Esophagus muscularis mucosa (tissue), 4 donors: ENCODE data around the gene SLC25A25. TPM values are rescaled to one million over a fixed set of nuclear protein-coding genes. Genes with fewer than 3 reads are reported as not detected.

ENCODE experiments used
- DNase-seq: peaks from one replicate; pipeline ENCODE4 v3.0.0-alpha.2; 2017; ENCODE audit errors: extremely low spot score
- H3K27ac ChIP-seq, 4 donors: fragments of 200-600 bp; sonication (generic); replicated peaks in 1 of 4; 1 replicate in 3 of 4; 2 replicates in 1 of 4; pipeline ENCODE4 v1.5.1; 2016 to 2019; ENCODE audit warnings: mild to moderate bottlenecking in 1 of 4
- H3K27me3 ChIP-seq, 4 donors: fragments of 200-600 bp; sonication (generic); one replicate each; pipeline versions ENCODE4 v1.5.1 to v1.6.0; 2016 to 2019
- H3K36me3 ChIP-seq, 4 donors: fragments of 200-600 bp; sonication (generic); one replicate each; pipeline ENCODE4 v1.5.1; 2016 to 2019
- H3K4me1 ChIP-seq, 4 donors: fragments of 200-600 bp; sonication (generic); one replicate each; pipeline ENCODE4 v1.5.1; 2016 to 2019
- H3K4me3 ChIP-seq, 4 donors: fragments of 200-600 bp; sonication (generic); 1 replicate in 2 of 4; 2 replicates in 2 of 4; pipeline ENCODE4 v1.5.1; 2016 to 2019; ENCODE audit warnings: mild to moderate bottlenecking in 4 of 4, moderate library complexity in 1 of 4
- H3K9me3 ChIP-seq, 4 donors: fragments of 200-600 bp; sonication (generic); 1 replicate in 3 of 4; 2 replicates in 1 of 4; pipeline ENCODE4 v1.5.1; 2016 to 2019
- EP300 ChIP-seq: sonication (generic); formaldehyde crosslinking; IDR thresholded peaks from one replicate; pipeline ENCODE4 v1.6.1; 2017; ENCODE audit warnings: antibody characterized with exemption
- POLR2A ChIP-seq: fragments of 450-650 bp; IDR thresholded peaks from one replicate; pipeline ENCODE4 v1.6.1; 2017; ENCODE audit warnings: antibody characterized with exemption, moderate library complexity, mild to moderate bottlenecking, low read depth
- POLR2AphosphoS5 ChIP-seq, 2 donors: sonication (generic); formaldehyde crosslinking; IDR thresholded peaks; one replicate each; pipeline ENCODE4 v1.6.1; 2017; ENCODE audit warnings: antibody characterized with exemption in 2 of 2
- WGBS: methylation state at CpG from one replicate; pipeline ENCODE4 v1.1.5; 2018; 5-methylcytosine and 5-hydroxymethylcytosine counted together
- intact Hi-C: fragments of 100-400 bp; cut with DNase I; formaldehyde crosslinking; loops from one replicate; pipeline ENCODE4 v1.15.1; 2023
- total RNA-seq, 4 donors: library from RNA; depleted of rRNA; stranded (reverse); fragments of >200 nt; gene quantifications; one replicate each; pipeline versions ENCODE4 v1.1.0 to v1.2.1, GENCODE V29; 2016
- TF ChIP-seq, protein P1 (sequence below), 3 experiments: fragments of 200-600 bp in 2 of 3; fragments of 450-650 bp in 1 of 3; sonication (generic) in 2 of 3; IDR thresholded peaks; one replicate each; pipeline ENCODE4 v1.5.1; 2017 to 2019; ENCODE audit warnings: antibody characterized with exemption in 3 of 3, mild to moderate bottlenecking in 2 of 3, moderate library complexity in 1 of 3

SLC25A25 gene
- total RNA-seq, 4 donors from 2014 or later: 14.5 to 140 (median 21.3) TPM

DNA sequence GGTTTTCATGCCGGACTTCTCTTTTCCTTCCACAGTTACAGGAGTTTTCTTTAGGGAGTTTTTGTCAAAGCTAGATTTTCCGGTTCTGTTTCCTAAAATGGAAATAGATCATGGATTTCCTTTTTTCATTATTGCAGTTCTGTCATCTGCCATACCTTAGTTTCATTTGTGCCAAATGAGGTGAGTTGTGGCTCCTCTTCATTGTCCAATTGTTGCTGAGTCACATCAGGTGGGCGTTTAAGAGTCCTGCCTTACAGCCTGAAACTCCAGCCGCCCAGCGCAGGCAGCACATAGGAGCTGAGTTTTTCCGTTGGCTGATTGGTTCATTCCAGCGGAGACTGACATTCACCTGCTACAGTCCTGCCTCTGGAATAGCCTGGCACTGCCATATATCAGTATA lies 14.1 kb downstream of the SLC25A25 start:
- WGBS: 34% methylated on average over 7 of the region's 7 CpGs
- no peak for DNase-seq
- Histone ChIP-seq H3K36me3 (peaks cover 0 to 7% (median 2%) of the 10 kb centered on the region in 4 donors), H3K4me1 (peaks cover 36 to 62% (median 58%) of the 10 kb centered on the region in 4 donors), H3K27me3 (no peaks in the 10 kb centered on the region), H3K27ac (peak overlapping the region; percentile 68 to 77 (median 75)), H3K4me3 (no peak overlapping the region), H3K9me3 (no peaks in the 10 kb centered on the region)
- TF ChIP-seq POLR2AphosphoS5 (IDR thresholded peaks at IDR 0.05): peak in 1 of 2 donors; percentile 47
- TF ChIP-seq POLR2A: no peak
- TF ChIP-seq, protein P1, sequence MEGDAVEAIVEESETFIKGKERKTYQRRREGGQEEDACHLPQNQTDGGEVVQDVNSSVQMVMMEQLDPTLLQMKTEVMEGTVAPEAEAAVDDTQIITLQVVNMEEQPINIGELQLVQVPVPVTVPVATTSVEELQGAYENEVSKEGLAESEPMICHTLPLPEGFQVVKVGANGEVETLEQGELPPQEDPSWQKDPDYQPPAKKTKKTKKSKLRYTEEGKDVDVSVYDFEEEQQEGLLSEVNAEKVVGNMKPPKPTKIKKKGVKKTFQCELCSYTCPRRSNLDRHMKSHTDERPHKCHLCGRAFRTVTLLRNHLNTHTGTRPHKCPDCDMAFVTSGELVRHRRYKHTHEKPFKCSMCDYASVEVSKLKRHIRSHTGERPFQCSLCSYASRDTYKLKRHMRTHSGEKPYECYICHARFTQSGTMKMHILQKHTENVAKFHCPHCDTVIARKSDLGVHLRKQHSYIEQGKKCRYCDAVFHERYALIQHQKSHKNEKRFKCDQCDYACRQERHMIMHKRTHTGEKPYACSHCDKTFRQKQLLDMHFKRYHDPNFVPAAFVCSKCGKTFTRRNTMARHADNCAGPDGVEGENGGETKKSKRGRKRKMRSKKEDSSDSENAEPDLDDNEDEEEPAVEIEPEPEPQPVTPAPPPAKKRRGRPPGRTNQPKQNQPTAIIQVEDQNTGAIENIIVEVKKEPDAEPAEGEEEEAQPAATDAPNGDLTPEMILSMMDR (IDR thresholded peaks at IDR 0.05): no peak
- no peak for TF ChIP-seq EP300
- intact Hi-C loops: no loop called here

DNA sequence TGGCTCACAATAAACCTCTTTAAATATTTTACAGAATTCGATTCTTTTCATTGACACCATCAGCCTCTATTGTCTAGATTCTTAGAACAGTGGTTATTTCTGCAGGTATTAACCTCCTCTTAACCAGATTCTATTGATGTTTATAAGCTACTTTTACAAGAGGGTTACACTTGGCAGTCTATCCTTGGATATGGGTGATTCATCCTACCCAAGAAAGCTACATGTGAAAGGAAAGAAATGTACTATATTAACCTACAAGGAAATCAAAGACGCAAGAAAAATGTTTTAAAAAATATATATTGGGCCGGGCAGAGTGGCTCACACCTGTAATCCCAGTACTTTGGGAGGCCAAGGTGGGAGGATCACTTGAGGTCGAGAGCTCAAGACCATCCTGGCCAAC lies 16.7 kb downstream of the SLC25A25 start:
- intact Hi-C loops: no loop called here
- Histone ChIP-seq H3K27me3 (no peaks in the 10 kb centered on the region), H3K9me3 (no peaks in the 10 kb centered on the region), H3K4me1 (peaks cover 21 to 47% (median 39%) of the 10 kb centered on the region in 4 donors), H3K36me3 (peaks cover 0 to 7% (median 2%) of the 10 kb centered on the region in 4 donors), H3K27ac (no peak overlapping the region), H3K4me3 (no peak overlapping the region)
- WGBS: 93% methylated on average over 4 of the region's 4 CpGs
- TF ChIP-seq POLR2A (no peak), EP300 (no peak), POLR2AphosphoS5 (IDR thresholded peaks at IDR 0.05) (no peak)
- TF ChIP-seq, protein P1 (IDR thresholded peaks at IDR 0.05): no peak
- no peak for DNase-seq

DNA sequence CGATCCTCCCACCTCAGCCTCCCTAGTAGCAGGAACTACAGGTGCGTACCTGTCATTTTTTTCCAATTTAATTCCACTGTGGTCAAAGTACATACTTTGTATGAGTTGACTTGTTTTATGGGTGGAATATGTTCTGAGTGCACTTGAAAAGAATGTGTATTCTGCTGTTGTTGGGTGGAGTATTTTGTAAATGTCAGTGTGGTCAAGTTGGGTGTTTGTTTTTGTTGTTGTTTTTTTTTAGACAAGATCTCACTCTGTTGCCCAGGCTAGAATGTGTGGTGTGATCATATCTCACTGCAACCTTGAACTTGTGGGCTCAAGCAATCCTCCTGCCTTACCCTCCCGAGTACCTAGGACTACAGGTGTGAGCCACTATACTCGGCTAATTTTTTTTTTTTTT lies 17.9 kb downstream of the SLC25A25 start:
- intact Hi-C loops: no loop called here
- H3K9me3 ChIP-seq: no peaks in the 10 kb centered on the region
- WGBS: 88% methylated on average over 4 of the region's 4 CpGs
- H3K4me3 ChIP-seq: no peak overlapping the region
- H3K27me3 ChIP-seq: no peaks in the 10 kb centered on the region
- H3K4me1 ChIP-seq: peaks cover 20 to 47% (median 34%) of the 10 kb centered on the region in 4 donors
- H3K36me3 ChIP-seq: peaks cover 0 to 7% (median 2%) of the 10 kb centered on the region in 4 donors
- no peak for DNase-seq
- H3K27ac ChIP-seq: no peak overlapping the region
- no peak for TF ChIP-seq POLR2AphosphoS5 (IDR thresholded peaks at IDR 0.05)
- TF ChIP-seq, protein P1 (IDR thresholded peaks at IDR 0.05): no peak
- TF ChIP-seq EP300: no peak
- TF ChIP-seq POLR2A: no peak

DNA sequence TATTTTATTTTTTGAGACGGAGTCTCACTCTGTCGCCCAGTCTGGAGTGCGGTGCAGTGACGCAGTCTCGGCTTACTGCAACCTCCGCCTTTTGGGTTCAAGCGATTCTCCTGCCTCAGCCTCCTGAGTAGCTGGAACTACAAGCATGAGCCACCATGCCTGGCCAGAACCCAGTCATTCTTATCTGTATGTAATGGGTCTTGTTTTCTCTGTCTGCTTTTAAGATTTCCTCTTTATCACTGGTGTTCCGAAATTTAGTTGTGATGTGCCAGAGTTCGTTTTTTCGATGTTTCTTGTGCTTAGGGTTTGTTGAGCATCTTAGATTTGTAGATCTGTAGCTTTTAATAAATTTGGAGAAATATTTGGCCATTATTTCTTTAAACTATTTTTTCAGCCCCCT lies 19.2 kb downstream of the SLC25A25 start:
- no peak for DNase-seq
- Histone ChIP-seq H3K9me3 (no peaks in the 10 kb centered on the region), H3K4me3 (no peak overlapping the region), H3K27me3 (no peaks in the 10 kb centered on the region), H3K27ac (no peak overlapping the region), H3K36me3 (peaks cover 0 to 7% (median 2%) of the 10 kb centered on the region in 4 donors), H3K4me1 (peaks cover 20 to 47% (median 34%) of the 10 kb centered on the region in 4 donors)
- TF ChIP-seq POLR2A (no peak), EP300 (no peak), POLR2AphosphoS5 (IDR thresholded peaks at IDR 0.05) (no peak)
- TF ChIP-seq, protein P1 (IDR thresholded peaks at IDR 0.05): no peak
- intact Hi-C loops: no loop called here
- WGBS: 79% methylated on average over 10 of the region's 10 CpGs
